Left ventricle myocardium inferior (tissue), 1 donor: ENCODE measurements around the gene MRPL53. TPM values are rescaled to one million over a fixed set of nuclear protein-coding genes. Genes with fewer than 3 reads are reported as not detected.
A peak's percentile ranks its signal among the peaks of the same experiment; 100 is the strongest.
"Not testable (repeated sequence)": the region's sequence is repeated elsewhere in the genome, so short reads cannot be mapped to it uniquely, and the experiment has no call there.

Source experiments
- DNase-seq: peaks from one replicate; pipeline ENCODE4 v3.0.0-alpha.2; 2020
- H3K27ac ChIP-seq: fragments of 200-600 bp; replicated peaks from 2 replicates; pipeline ENCODE4 v1.8.0; 2021
- H3K27me3 ChIP-seq: fragments of 200-600 bp; 2 replicates; pipeline ENCODE4 v1.8.0; 2021; ENCODE audit warnings: low read depth
- H3K36me3 ChIP-seq: fragments of 200-600 bp; 2 replicates; pipeline ENCODE4 v1.8.0; 2021
- H3K4me1 ChIP-seq: fragments of 200-600 bp; 2 replicates; pipeline ENCODE4 v1.8.0; 2021
- H3K4me3 ChIP-seq: fragments of 200-600 bp; 2 replicates; pipeline ENCODE4 v1.8.0; 2021; ENCODE audit warnings: mild to moderate bottlenecking, moderate library complexity
- H3K9me3 ChIP-seq: fragments of 200-600 bp; replicated peaks from 2 replicates; pipeline ENCODE4 v1.8.0; 2021
- CTCF ChIP-seq: fragments of 200-600 bp; IDR thresholded peaks from 2 replicates; pipeline ENCODE4 v1.8.0; 2021; ENCODE audit warnings: antibody characterized with exemption, mild to moderate bottlenecking, borderline replicate concordance
- intact Hi-C: fragments of 100-400 bp; cut with micrococcal nuclease; formaldehyde crosslinking; loops from one replicate; pipeline ENCODE4 v1.11.0; 2022
- total RNA-seq: library from RNA; stranded (reverse); fragmentation: NEBNext Ultra II Directional; extraction: Animal tissue kit (Norgen Biotek cat#: 25700); gene quantifications from one replicate; pipeline ENCODE4 v1.2.1, GENCODE V29; 2021
- donor health status: DM: no; HTN: yes; CAD: no; lungs with severe emphysema.

The MRPL53 gene
- total RNA-seq, 1 donor from 2014 or later: 176 TPM

- H3K9me3 ChIP-seq: no peaks in the 10 kb centered on the region
- peaks cover 30% of the 10 kb centered on the region for H3K4me1 ChIP-seq
- intact Hi-C loops: no loop called here
- no peak for TF ChIP-seq CTCF
- no peaks in the 10 kb centered on the region for H3K27me3 ChIP-seq
- H3K36me3 ChIP-seq: peaks cover 21% of the 10 kb centered on the region
- no peak for DNase-seq
- H3K4me3 ChIP-seq: peak overlapping the region; percentile 99
- peak overlapping the region; percentile 93 for H3K27ac ChIP-seq
Measured at GRCh38 chr2:74464406-74464805, 8.1 kb downstream of the MRPL53 start.

GRCh38 chr2:74462786-74463105 is 9.7 kb downstream of the MRPL53 start:
- Histone ChIP-seq H3K27me3 (no peaks in the 10 kb centered on the region), H3K4me3 (no peak overlapping the region), H3K36me3 (peaks cover 21% of the 10 kb centered on the region), H3K4me1 (peaks cover 41% of the 10 kb centered on the region), H3K9me3 (no peaks in the 10 kb centered on the region), H3K27ac (no peak overlapping the region)
- DNase-seq: no peak
- intact Hi-C loops: no loop called here
- no peak for TF ChIP-seq CTCF

- no peak for DNase-seq
- no peak overlapping the region for H3K4me3 ChIP-seq
- no peaks in the 10 kb centered on the region for H3K9me3 ChIP-seq
- peaks cover 21% of the 10 kb centered on the region for H3K36me3 ChIP-seq
- no peaks in the 10 kb centered on the region for H3K27me3 ChIP-seq
- TF ChIP-seq CTCF: no peak
- H3K4me1 ChIP-seq: peaks cover 46% of the 10 kb centered on the region
- H3K27ac ChIP-seq: no peak overlapping the region
- intact Hi-C loops: no loop called here
Measured at GRCh38 chr2:74462054-74462785, 10.3 kb downstream of the MRPL53 start.

- TF ChIP-seq CTCF: no peak
- peaks cover 54% of the 10 kb centered on the region for H3K4me1 ChIP-seq
- H3K27ac ChIP-seq: no peak overlapping the region
- H3K27me3 ChIP-seq: no peaks in the 10 kb centered on the region
- no peak overlapping the region for H3K4me3 ChIP-seq
- no peaks in the 10 kb centered on the region for H3K9me3 ChIP-seq
- intact Hi-C loops: no loop called here
- DNase-seq: no peak
- peaks cover 21% of the 10 kb centered on the region for H3K36me3 ChIP-seq
Measured at GRCh38 chr2:74461187-74462053, 11.1 kb downstream of the MRPL53 start.

GRCh38 chr2:74460187-74460586 is 12.3 kb downstream of the MRPL53 start:
- peaks cover 21% of the 10 kb centered on the region for H3K36me3 ChIP-seq
- H3K27ac ChIP-seq, intact Hi-C loops, DNase-seq, H3K4me3 ChIP-seq, H3K9me3 ChIP-seq, H3K27me3 ChIP-seq: not testable (repeated sequence)
- H3K4me1 ChIP-seq: peaks cover 56% of the 10 kb centered on the region

GRCh38 chr2:74459503-74460118 is 12.9 kb downstream of the MRPL53 start:
- H3K4me3 ChIP-seq, H3K27ac ChIP-seq, DNase-seq, intact Hi-C loops, H3K27me3 ChIP-seq, H3K9me3 ChIP-seq: not testable (repeated sequence)
- H3K36me3 ChIP-seq: peaks cover 21% of the 10 kb centered on the region
- H3K4me1 ChIP-seq: peaks cover 54% of the 10 kb centered on the region
